Skeletal muscle satellite cell (primary cell): ENCODE results near the gene MXI1.
"Not testable (repeated sequence)": the region's sequence is repeated elsewhere in the genome, so short reads cannot be mapped to it uniquely, and the experiment has no call there.

ENCODE experiments used
- H3K27me3 ChIP-seq: 2 replicates; pipeline ENCODE4 v1.7.0; 2013; ENCODE audit warnings: low read length; ENCODE audit not compliant: control insufficient read depth, insufficient read depth
- H3K36me3 ChIP-seq: 2 replicates; pipeline ENCODE4 v1.7.0; 2013; ENCODE audit warnings: mild to moderate bottlenecking, control low read depth, low read length; ENCODE audit not compliant: insufficient read depth
- H3K4me1 ChIP-seq: 2 replicates; pipeline ENCODE4 v1.7.0; 2013; ENCODE audit warnings: low read length; ENCODE audit not compliant: control insufficient read depth, insufficient read depth
- H3K4me2 ChIP-seq: 2 replicates; pipeline ENCODE4 v1.7.0; 2013; ENCODE audit warnings: mild to moderate bottlenecking, low read length
- H3K4me3 ChIP-seq: 2 replicates; pipeline ENCODE4 v1.7.0; 2013; ENCODE audit warnings: low read length
- H3K9ac ChIP-seq: 2 replicates; pipeline ENCODE4 v1.7.0; 2013; ENCODE audit warnings: mild to moderate bottlenecking, low read depth, low read length, moderate library complexity
- H3K9me3 ChIP-seq: replicated peaks from 2 replicates; pipeline ENCODE4 v1.7.0; 2013; ENCODE audit warnings: mild to moderate bottlenecking, control low read depth, low read length

MXI1 gene

GRCh38 chr10:110330675-110331074 is 123.3 kb downstream of the MXI1 start:
- peaks cover 13% of the 10 kb centered on the region for H3K9me3 ChIP-seq
- peaks cover 27% of the 10 kb centered on the region for H3K4me1 ChIP-seq
- no peak overlapping the region for H3K4me2 ChIP-seq
- no peak overlapping the region for H3K9ac ChIP-seq
- H3K4me3 ChIP-seq, result no peak overlapping the region
- H3K27me3 ChIP-seq, result no peaks in the 10 kb centered on the region
- H3K36me3 ChIP-seq, result no peaks in the 10 kb centered on the region

GRCh38 chr10:110331226-110331795 is 123.9 kb downstream of the MXI1 start:
- not testable (repeated sequence) for H3K9ac ChIP-seq, H3K4me2 ChIP-seq, H3K4me3 ChIP-seq, H3K27me3 ChIP-seq, H3K36me3 ChIP-seq
- peaks cover 13% of the 10 kb centered on the region for H3K9me3 ChIP-seq
- peaks cover 24% of the 10 kb centered on the region for H3K4me1 ChIP-seq

GRCh38 chr10:110334061-110334656 is 126.8 kb downstream of the MXI1 start:
- Histone ChIP-seq H3K9ac (no peak overlapping the region), H3K4me2 (no peak overlapping the region), H3K4me1 (peaks cover 27% of the 10 kb centered on the region), H3K36me3 (no peaks in the 10 kb centered on the region), H3K27me3 (no peaks in the 10 kb centered on the region), H3K9me3 (peaks cover 13% of the 10 kb centered on the region), H3K4me3 (no peak overlapping the region)

- Histone ChIP-seq H3K4me2 (peak overlapping the region; percentile 69), H3K9me3 (peaks cover 5% of the 10 kb centered on the region), H3K36me3 (no peaks in the 10 kb centered on the region), H3K4me1 (peaks cover 27% of the 10 kb centered on the region), H3K4me3 (peak overlapping the region; percentile 26), H3K9ac (peak overlapping the region; percentile 54), H3K27me3 (no peaks in the 10 kb centered on the region)
Observed at GRCh38 chr10:110335314-110336064, 128.1 kb downstream of the MXI1 start.

- Histone ChIP-seq H3K9ac (peak overlapping the region; percentile 54), H3K4me1 (peaks cover 27% of the 10 kb centered on the region), H3K4me3 (peak overlapping the region; percentile 37), H3K36me3 (no peaks in the 10 kb centered on the region), H3K9me3 (no peaks in the 10 kb centered on the region), H3K4me2 (peak overlapping the region; percentile 73), H3K27me3 (no peaks in the 10 kb centered on the region)
Observed at GRCh38 chr10:110336111-110336721, 128.8 kb downstream of the MXI1 start.
